HEK293 (cell line): ENCODE data around the gene DYTN.

Experiments
- CTCF ChIA-PET: fragments of 350-600 bp; formaldehyde crosslinking; extraction: SDS; loops from one replicate; lab custom pipeline; 2021; ENCODE audit warnings: antibody characterized with exemption; lab: Yijun Ruan, JAX
- POLR2A ChIA-PET: fragments of 300-600 bp; formaldehyde crosslinking; extraction: SDS; loops from one replicate; lab custom pipeline; 2020; ENCODE audit warnings: antibody characterized with exemption, inconsistent platforms; lab: Yijun Ruan, JAX
- H3K27ac ChIP-seq: fragments of 200-500 bp; sonication (Bioruptor generic); 2 replicates; pipeline ENCODE4 v1.5.1; 2014; ENCODE audit warnings: low read depth, low read length, control low read depth, inconsistent platforms; ENCODE audit errors: extremely low read depth
- H3K36me3 ChIP-seq, 2 experiments: fragments of 200-500 bp in 1 of 2; sonication (Bioruptor generic) in 1 of 2; 1 replicate in 1 of 2; 2 replicates in 1 of 2; pipeline ENCODE4 v1.5.1; 2014 to 2017; ENCODE audit warnings: inconsistent platforms in 2 of 2, low read length in 2 of 2; ENCODE audit not compliant: control insufficient read depth in 2 of 2, insufficient read depth in 1 of 2
- H3K4me1 ChIP-seq: fragments of 200-500 bp; sonication (Bioruptor generic); 2 replicates; pipeline ENCODE4 v1.5.1; 2014; ENCODE audit warnings: mild to moderate bottlenecking, low read length, inconsistent platforms; ENCODE audit not compliant: control insufficient read depth, insufficient read depth
- H3K4me3 ChIP-seq: 2 replicates; pipeline ENCODE4 v1.5.1; 2011; ENCODE audit warnings: low read depth, mild to moderate bottlenecking, control low read depth, low read length, moderate library complexity
- H3K9me3 ChIP-seq: fragments of 200-500 bp; sonication (Bioruptor generic); 2 replicates; pipeline ENCODE4 v1.5.1; 2014; ENCODE audit warnings: low read depth, low read length, inconsistent platforms; ENCODE audit not compliant: control insufficient read depth, insufficient read depth
- AEBP2 ChIP-seq: fragments of 450-650 bp; formaldehyde crosslinking; IDR thresholded peaks from 2 replicates; pipeline ENCODE4 v1.5.1; 2016; ENCODE audit warnings: missing biosample characterization, missing genetic modification characterization, borderline replicate concordance
- FEZF1 ChIP-seq: fragments of 450-650 bp; formaldehyde crosslinking; IDR thresholded peaks from 2 replicates; pipeline ENCODE4 v1.5.1; 2016; ENCODE audit warnings: missing biosample characterization, missing genetic modification characterization
- GLI2 ChIP-seq: fragments of 450-650 bp; formaldehyde crosslinking; IDR thresholded peaks from 2 replicates; pipeline ENCODE4; 2017; ENCODE audit warnings: missing biosample characterization, missing genetic modification characterization, low read depth, borderline replicate concordance
- KLF7 ChIP-seq: fragments of 450-650 bp; formaldehyde crosslinking; IDR thresholded peaks from 2 replicates; pipeline ENCODE4 v1.5.1; 2016; ENCODE audit warnings: missing biosample characterization, missing genetic modification characterization, borderline replicate concordance
- OVOL3 ChIP-seq: fragments of 450-650 bp; formaldehyde crosslinking; IDR thresholded peaks from 2 replicates; pipeline ENCODE4 v1.5.1; 2016; ENCODE audit warnings: missing biosample characterization, missing genetic modification characterization
- PRDM1 ChIP-seq: fragments of 450-650 bp; formaldehyde crosslinking; IDR thresholded peaks from 2 replicates; pipeline ENCODE4; 2016; ENCODE audit warnings: missing biosample characterization, missing genetic modification characterization
- SCRT2 ChIP-seq: fragments of 450-650 bp; formaldehyde crosslinking; IDR thresholded peaks from 2 replicates; pipeline ENCODE4 v1.5.1; 2016; ENCODE audit warnings: missing biosample characterization, missing genetic modification characterization
- YY2 ChIP-seq: fragments of 450-650 bp; formaldehyde crosslinking; IDR thresholded peaks from 2 replicates; pipeline ENCODE4 v1.5.1; 2016; ENCODE audit warnings: missing biosample characterization, missing genetic modification characterization
- ZBTB7A ChIP-seq: fragments of 450-650 bp; formaldehyde crosslinking; IDR thresholded peaks from 2 replicates; pipeline ENCODE4 v1.5.1; 2016; ENCODE audit warnings: low read depth, missing biosample characterization, missing genetic modification characterization
- ZBTB8A ChIP-seq: fragments of 450-650 bp; formaldehyde crosslinking; IDR thresholded peaks from 2 replicates; pipeline ENCODE4 v1.5.1; 2016; ENCODE audit warnings: missing biosample characterization, missing genetic modification characterization
- ZNF221 ChIP-seq: fragments of 450-650 bp; formaldehyde crosslinking; IDR thresholded peaks from 2 replicates; pipeline ENCODE4 v1.5.1; 2017; ENCODE audit warnings: missing biosample characterization, missing genetic modification characterization, borderline replicate concordance
- ZNF324 ChIP-seq: fragments of 450-650 bp; formaldehyde crosslinking; IDR thresholded peaks from 2 replicates; pipeline ENCODE4 v1.5.1; 2016; ENCODE audit warnings: missing biosample characterization, missing genetic modification characterization
- ZNF335 ChIP-seq: fragments of 450-650 bp; formaldehyde crosslinking; conservative IDR thresholded peaks from 2 replicates; pipeline ENCODE4 v1.5.1; 2016; ENCODE audit warnings: missing biosample characterization, missing genetic modification characterization
- ZNF366 ChIP-seq: fragments of 450-650 bp; formaldehyde crosslinking; conservative IDR thresholded peaks from 2 replicates; pipeline ENCODE4 v1.5.1; 2016; ENCODE audit warnings: missing biosample characterization, missing genetic modification characterization
- ZNF37A ChIP-seq: fragments of 450-650 bp; IDR thresholded peaks from 2 replicates; pipeline ENCODE4 v1.5.1; 2018; ENCODE audit warnings: missing biosample characterization, missing genetic modification characterization
- ZNF596 ChIP-seq: fragments of 450-650 bp; IDR thresholded peaks from 2 replicates; pipeline ENCODE4 v1.5.0; 2018; ENCODE audit warnings: missing biosample characterization, mild to moderate bottlenecking, missing genetic modification characterization, moderate library complexity
- ZNF626 ChIP-seq: fragments of 450-650 bp; sonication (Bioruptor Pico); formaldehyde crosslinking; IDR thresholded peaks from 2 replicates; pipeline ENCODE4 v1.5.1; 2018; ENCODE audit warnings: missing biosample characterization, missing genetic modification characterization, inconsistent platforms
- ZNF654 ChIP-seq: fragments of 450-650 bp; formaldehyde crosslinking; IDR thresholded peaks from 2 replicates; pipeline ENCODE4 v1.5.1; 2016; ENCODE audit warnings: low read depth, missing biosample characterization, missing genetic modification characterization
- ZNF76 ChIP-seq: fragments of 450-650 bp; formaldehyde crosslinking; IDR thresholded peaks from 2 replicates; pipeline ENCODE4; 2016; ENCODE audit warnings: low read depth, missing biosample characterization, missing genetic modification characterization, borderline replicate concordance
- ZSCAN18 ChIP-seq: fragments of 450-650 bp; formaldehyde crosslinking; IDR thresholded peaks from 2 replicates; pipeline ENCODE4 v1.5.1; 2016; ENCODE audit warnings: missing biosample characterization, missing genetic modification characterization
- TF ChIP-seq, protein P1 (sequence below): fragments of 450-650 bp; formaldehyde crosslinking; IDR thresholded peaks from 2 replicates; pipeline ENCODE4 v1.5.1; 2016; ENCODE audit warnings: missing biosample characterization, missing genetic modification characterization
- TF ChIP-seq, protein P2 (sequence below): fragments of 450-650 bp; formaldehyde crosslinking; IDR thresholded peaks from 2 replicates; pipeline ENCODE4 v1.5.0; 2017; ENCODE audit warnings: missing biosample characterization, missing genetic modification characterization, borderline replicate concordance

DYTN gene

GRCh38 chr2:206657087-206657486 is 61.1 kb downstream of the DYTN start:
- H3K27ac ChIP-seq: no peak overlapping the region
- H3K9me3 ChIP-seq: no peaks in the 10 kb centered on the region
- H3K4me1 ChIP-seq: no peaks in the 10 kb centered on the region
- CTCF ChIA-PET: no interaction called here
- TF ChIP-seq GLI2 (tag by site-specific recombination) (no peak), ZBTB7A (no peak), AEBP2 (tag by site-specific recombination) (no peak), ZSCAN18 (no peak), ZNF626 (no peak), ZNF596 (tag by site-specific recombination) (no peak), PRDM1 (tag by site-specific recombination) (no peak), OVOL3 (tag by site-specific recombination) (no peak), FEZF1 (tag by site-specific recombination) (no peak), YY2 (no peak), ZNF221 (no peak), ZNF366 (tag by site-specific recombination) (no peak)
- TF ChIP-seq, protein P1, sequence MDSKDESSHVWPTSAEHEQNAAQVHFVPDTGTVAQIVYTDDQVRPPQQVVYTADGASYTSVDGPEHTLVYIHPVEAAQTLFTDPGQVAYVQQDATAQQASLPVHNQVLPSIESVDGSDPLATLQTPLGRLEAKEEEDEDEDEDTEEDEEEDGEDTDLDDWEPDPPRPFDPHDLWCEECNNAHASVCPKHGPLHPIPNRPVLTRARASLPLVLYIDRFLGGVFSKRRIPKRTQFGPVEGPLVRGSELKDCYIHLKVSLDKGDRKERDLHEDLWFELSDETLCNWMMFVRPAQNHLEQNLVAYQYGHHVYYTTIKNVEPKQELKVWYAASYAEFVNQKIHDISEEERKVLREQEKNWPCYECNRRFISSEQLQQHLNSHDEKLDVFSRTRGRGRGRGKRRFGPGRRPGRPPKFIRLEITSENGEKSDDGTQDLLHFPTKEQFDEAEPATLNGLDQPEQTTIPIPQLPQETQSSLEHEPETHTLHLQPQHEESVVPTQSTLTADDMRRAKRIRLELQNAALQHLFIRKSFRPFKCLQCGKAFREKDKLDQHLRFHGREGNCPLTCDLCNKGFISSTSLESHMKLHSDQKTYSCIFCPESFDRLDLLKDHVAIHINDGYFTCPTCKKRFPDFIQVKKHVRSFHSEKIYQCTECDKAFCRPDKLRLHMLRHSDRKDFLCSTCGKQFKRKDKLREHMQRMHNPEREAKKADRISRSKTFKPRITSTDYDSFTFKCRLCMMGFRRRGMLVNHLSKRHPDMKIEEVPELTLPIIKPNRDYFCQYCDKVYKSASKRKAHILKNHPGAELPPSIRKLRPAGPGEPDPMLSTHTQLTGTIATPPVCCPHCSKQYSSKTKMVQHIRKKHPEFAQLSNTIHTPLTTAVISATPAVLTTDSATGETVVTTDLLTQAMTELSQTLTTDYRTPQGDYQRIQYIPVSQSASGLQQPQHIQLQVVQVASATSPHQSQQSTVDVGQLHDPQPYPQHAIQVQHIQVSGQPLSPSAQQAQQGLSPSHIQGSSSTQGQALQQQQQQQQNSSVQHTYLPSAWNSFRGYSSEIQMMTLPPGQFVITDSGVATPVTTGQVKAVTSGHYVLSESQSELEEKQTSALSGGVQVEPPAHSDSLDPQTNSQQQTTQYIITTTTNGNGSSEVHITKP (tag by site-specific recombination): no peak
- TF ChIP-seq, all 188 proteins: peak for 0
- no peak overlapping the region for H3K4me3 ChIP-seq
- no peaks in the 10 kb centered on the region for H3K36me3 ChIP-seq
- POLR2A ChIA-PET: no interaction called here

DNA sequence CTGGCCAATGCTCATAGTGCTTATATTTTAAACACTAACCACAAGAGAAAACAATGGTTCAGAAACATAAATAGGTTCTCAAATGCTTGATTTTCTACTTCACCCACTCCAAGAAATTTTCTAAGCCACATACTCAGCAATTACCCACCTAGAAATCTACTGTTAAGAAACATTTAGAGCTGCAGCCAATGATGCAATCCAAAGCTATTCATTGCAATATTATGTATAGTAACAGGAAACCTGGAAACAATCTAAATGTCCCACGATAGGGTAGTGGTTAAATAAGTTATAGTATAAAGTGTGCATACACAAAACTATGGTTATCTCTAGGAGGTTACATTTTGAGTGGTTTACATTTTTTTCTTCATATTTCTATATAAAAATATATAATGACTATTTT is 70.2 kb downstream of the DYTN start:
- CTCF ChIA-PET: interaction anchor here (0.5 to 0.6 kb wide), 2 partner anchors 8 to 34 kb away, joined by 3 read pairs; no protein-coding TSS in a partner anchor
- Histone ChIP-seq H3K27ac (no peak overlapping the region), H3K36me3 (no peaks in the 10 kb centered on the region), H3K4me3 (no peak overlapping the region), H3K4me1 (no peaks in the 10 kb centered on the region), H3K9me3 (no peaks in the 10 kb centered on the region)
- TF ChIP-seq, protein P2, sequence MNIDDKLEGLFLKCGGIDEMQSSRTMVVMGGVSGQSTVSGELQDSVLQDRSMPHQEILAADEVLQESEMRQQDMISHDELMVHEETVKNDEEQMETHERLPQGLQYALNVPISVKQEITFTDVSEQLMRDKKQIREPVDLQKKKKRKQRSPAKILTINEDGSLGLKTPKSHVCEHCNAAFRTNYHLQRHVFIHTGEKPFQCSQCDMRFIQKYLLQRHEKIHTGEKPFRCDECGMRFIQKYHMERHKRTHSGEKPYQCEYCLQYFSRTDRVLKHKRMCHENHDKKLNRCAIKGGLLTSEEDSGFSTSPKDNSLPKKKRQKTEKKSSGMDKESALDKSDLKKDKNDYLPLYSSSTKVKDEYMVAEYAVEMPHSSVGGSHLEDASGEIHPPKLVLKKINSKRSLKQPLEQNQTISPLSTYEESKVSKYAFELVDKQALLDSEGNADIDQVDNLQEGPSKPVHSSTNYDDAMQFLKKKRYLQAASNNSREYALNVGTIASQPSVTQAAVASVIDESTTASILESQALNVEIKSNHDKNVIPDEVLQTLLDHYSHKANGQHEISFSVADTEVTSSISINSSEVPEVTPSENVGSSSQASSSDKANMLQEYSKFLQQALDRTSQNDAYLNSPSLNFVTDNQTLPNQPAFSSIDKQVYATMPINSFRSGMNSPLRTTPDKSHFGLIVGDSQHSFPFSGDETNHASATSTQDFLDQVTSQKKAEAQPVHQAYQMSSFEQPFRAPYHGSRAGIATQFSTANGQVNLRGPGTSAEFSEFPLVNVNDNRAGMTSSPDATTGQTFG: no peak
- TF ChIP-seq ZNF76 (tag by site-specific recombination): no peak
- no peak for TF ChIP-seq ZNF37A
- no peak for TF ChIP-seq ZBTB8A (tag by site-specific recombination)
- TF ChIP-seq KLF7 (tag by site-specific recombination): no peak
- TF ChIP-seq ZNF335 (tag by site-specific recombination): no peak
- TF ChIP-seq ZNF654 (tag by site-specific recombination): no peak
- TF ChIP-seq ZNF324: no peak
- no peak for TF ChIP-seq SCRT2 (tag by site-specific recombination)
- POLR2A ChIA-PET: no interaction called here
